Measurements from ENCODE around the gene ATP6V0E2.
"Not testable (repeated sequence)": the region's sequence is repeated elsewhere in the genome, so short reads cannot be mapped to it uniquely, and the experiment has no call there.

Gene ATP6V0E2

DNA sequence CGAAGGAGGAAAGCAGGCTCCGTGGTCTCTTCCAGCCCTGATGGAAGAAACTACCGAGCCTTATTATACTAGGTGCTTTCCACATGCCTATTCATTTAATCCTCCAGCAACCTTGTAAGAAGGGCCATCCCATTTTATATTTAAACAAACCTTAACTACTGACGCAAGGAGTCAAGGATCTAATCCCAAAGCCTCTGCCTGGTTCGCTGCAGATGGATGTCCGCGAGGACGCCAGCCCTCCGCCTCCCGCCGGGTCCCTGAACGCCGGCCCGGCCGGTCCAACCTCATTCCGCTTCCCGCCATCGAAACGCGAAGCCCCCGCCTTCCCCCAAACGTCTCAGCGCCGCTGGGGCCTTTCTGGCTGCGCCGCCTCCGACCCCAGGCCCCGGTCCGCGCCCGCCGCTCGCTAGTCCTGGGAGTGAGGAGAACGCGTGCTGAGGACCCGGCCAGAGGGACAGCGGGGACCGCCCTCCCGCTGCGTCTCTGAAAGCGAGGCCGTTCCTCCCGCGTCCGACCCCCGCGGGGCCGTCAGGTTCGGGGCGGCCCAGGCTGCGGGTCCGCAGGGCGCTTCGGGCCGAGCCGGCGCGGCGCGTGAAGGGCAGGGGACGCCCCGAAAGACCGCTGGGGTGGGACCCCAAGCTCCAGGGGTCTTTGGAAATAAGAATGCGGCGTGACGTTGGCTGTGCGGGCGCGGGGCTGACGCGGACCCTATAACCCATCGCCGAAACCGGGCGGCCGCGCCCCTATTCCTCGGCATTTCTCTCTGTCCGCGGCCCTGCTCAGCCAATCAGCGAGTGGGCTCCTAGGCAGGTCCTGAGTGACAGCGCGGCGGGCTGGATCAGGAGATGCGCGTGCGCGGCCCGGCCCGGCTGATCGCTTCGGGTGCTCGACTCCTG is at the start of gene ATP6V0E2:
TSS of gene ATP6V0E2 (plus strand) at position 896 of the 896 bp plus-strand sequence. CDS start 97 bp downstream, outside the sequence.
- peak; percentile 90 for DNase-seq

DNA sequence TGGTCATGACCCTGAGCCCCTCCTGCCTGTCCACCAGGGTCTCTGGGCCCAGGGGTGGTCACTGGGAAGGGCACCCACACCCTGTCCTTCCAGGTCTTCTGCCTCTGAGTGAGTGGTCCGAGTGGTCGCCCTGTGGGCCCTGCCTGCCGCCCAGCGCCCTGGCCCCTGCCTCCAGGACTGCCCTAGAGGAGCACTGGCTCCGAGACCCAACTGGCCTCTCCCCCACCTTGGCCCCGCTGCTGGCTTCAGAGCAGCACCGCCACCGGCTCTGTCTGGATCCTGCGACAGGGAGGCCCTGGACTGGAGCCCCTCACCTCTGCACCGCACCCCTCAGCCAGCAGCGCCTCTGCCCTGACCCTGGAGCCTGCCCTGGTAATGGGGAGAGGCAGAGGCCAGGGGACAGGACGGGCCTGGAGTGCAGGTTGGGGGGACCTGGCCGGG is 49.4 kb upstream of the ATP6V0E2 start:
- no peak for DNase-seq

DNA sequence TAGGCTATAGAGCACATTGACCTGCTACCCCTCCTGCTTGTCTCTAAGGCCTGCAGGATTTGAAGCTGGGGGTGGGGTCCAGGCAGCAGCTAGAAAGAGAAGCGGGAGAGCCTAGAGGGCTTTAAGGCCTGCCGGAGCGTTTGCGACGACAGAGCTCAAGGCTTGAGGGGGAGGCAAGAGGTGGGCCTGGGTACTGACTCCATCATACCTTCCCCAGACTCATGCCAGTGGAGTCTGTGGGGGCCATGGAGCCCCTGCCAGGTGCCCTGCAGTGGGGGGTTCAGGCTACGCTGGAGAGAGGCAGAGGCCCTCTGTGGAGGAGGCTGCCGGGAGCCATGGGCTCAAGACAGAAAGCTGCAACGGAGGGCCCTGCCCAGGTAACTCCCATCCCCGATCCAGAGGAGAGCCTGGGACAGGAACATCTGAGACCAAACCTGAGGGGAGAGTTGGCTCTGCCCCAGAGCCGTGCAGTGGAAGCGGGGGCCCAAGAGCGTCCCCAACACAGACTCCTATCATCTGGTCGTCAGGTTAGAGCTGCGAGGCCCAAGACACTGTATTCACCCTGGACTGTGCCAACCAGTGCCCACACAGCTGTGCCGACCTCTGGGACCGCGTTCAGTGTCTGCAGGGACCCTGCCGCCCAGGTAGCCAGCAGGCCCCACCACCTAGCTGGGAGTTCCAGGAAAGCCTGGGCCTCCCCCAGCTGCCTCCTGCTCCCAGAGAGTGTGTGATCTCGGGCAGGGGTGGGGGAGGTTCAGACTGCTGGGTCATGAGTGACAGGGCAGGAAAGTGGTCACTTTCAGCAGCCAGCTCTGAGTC is 48.8 kb upstream of the ATP6V0E2 start:
- DNase-seq: no peak

DNA sequence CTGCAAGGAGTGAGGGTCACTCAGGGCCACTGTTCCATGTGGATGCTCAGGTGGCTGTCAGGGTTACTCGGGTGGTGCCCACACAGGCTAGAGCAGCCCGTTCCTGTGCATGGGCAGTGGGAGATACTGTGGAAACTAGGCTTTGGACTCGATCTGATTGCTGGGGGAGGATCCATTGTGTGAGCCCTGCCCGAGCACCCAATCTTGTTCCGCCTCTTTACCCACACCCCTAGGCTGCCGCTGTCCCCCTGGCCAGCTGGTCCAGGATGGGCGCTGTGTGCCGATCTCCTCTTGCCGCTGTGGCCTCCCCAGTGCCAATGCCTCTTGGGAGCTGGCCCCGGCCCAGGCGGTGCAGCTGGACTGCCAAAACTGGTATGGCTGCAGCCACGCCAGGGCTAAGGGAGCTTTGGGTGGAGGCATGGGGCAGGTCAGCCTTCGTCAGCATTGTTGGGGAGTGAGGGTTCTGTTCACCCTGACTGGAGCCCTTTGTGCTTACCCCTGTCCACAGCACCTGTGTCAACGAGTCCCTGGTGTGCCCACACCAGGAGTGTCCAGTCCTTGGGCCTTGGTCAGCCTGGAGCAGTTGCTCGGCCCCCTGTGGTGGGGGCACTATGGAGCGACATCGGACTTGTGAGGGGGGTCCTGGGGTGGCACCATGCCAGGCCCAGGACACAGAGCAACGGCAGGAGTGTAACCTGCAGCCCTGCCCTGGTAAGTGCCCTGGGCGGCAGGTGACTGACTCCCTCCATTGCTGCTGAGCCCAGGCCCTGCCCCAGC is 48.0 kb upstream of the ATP6V0E2 start:
- no peak for DNase-seq

DNA sequence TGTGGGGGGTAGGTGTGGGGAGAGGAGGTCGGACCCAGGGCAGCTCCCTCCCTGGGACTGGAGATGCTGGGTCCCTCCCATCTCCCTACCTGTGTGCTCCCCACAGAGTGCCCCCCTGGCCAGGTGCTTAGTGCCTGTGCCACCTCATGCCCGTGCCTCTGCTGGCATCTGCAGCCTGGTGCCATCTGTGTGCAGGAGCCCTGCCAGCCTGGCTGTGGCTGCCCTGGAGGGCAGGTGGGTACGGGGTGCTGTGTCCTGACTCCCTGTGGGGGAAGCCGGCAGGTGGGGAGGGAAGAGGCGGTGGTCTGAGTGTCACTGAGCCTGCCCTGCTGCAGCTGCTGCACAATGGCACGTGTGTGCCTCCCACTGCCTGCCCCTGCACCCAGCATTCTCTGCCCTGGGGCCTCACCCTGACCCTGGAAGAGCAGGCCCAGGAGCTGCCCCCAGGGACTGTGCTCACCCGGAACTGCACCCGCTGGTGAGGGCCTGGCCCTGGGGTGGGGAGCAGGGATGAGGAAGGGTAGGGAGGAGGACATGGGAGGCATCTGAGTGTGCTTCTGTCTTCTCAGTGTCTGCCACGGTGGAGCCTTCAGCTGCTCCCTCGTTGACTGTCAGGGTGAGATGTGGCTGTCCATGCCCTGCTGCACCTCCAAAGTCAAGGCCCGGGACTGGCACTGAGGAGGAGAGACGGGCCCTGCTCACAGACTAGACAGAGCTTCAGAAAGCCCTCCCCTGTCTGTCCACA is 47.3 kb upstream of the ATP6V0E2 start:
- no peak for DNase-seq

DNA sequence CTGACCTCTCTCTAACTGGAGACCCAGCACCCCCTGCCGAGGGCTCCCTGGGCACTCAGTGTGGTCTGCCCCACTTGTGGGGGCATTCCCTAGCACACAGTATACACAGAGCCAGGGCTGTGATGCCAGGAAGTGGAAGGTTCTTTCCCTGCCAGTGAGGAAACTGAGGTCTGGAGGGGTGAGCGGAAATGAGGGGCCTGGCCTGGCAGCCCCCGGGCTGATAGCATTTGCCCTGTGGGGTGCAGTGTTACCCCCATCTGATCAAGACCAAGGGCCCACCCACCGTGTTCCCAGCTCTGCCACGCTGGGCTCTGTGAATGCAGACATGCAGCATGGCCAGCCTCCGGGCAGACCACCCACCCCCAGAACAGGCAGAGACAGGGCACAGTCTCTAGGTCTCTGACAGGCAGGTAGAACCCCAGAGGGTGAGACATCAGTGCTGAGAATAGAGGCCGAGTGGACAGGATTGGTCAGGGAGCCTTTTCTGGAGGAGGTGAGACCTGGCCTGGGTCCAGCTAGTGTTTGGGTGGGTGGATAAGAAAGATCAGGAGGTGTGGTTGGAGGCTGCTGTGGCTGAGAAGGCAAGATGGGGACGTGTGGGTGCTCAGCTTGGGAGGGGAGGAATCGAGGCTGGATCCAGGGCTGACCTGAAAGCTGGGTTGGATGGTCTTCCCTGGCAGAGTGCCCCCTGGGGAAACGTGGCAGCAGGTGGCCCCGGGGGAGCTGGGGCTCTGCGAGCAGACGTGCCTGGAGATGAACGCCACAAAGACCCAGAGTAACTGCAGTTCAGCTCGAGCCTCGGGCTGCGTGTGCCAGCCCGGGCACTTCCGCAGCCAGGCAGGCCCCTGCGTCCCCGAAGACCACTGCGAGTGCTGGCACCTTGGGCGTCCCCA is 46.4 kb upstream of the ATP6V0E2 start:
- DNase-seq: no peak

DNA sequence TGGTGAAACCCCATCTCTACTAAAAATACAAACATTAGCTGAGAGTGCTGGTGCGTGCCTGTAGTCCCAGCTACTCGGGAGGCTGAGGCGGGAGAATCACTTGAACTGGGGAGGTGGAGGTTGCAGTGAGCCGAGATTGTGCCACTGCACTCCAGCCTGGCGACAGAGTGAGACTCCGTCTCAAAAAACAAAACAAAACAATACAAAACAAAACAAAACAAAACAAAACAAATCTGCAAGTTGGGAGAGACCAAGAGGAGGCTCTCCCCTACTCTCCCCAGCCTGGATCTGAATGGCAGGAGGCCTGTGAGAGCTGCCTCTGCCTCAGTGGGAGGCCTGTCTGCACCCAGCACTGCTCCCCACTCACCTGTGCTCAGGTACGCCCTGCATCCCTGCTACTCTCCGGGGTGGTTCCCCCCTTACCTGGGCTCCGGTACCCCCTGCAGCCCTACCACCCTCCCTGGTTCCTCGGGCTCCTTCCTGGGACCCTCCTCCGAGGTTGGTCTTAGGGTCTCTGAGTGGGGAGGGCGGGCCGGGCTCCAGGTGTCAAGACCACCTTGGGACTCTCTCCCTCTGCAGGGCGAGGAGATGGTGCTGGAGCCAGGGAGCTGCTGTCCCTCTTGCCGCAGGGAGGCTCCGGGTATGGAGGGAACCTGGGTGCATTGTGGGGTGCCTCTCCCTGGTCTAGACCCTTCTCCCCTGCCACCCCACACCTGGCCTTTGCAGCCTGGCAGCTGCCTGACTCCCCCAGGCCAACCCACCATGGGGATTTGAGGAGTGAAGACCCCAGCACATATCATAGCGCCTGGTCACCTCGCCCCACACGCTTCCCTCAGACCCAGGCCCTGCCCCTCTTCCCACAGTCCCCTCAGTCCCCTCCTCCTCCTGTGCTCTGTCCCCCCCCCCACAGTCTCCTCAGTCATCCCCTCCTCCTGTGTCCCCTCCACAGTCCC is 45.1 kb upstream of the ATP6V0E2 start:
- DNase-seq: no peak

DNA sequence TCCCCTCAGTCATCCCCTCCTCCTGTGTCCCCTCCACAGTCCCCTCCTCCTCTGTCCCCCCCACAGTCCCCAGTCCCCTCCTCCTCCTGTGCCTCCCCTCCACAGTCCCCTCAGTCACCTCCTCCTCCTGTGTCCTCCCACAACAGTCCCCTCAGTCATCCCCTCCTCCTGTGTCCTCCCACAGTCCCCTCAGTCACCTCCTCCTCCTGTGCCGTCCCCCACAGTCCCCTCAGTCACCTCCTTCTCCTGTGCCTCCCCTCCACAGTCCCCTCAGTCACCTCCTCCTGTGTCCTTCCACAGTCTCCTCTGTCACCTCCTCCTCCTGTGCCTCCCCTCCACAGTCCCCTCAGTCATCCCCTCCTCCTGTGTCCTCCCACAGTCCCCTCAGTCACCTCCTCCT is 43.2 kb upstream of the ATP6V0E2 start:
- not testable (repeated sequence) for DNase-seq

DNA sequence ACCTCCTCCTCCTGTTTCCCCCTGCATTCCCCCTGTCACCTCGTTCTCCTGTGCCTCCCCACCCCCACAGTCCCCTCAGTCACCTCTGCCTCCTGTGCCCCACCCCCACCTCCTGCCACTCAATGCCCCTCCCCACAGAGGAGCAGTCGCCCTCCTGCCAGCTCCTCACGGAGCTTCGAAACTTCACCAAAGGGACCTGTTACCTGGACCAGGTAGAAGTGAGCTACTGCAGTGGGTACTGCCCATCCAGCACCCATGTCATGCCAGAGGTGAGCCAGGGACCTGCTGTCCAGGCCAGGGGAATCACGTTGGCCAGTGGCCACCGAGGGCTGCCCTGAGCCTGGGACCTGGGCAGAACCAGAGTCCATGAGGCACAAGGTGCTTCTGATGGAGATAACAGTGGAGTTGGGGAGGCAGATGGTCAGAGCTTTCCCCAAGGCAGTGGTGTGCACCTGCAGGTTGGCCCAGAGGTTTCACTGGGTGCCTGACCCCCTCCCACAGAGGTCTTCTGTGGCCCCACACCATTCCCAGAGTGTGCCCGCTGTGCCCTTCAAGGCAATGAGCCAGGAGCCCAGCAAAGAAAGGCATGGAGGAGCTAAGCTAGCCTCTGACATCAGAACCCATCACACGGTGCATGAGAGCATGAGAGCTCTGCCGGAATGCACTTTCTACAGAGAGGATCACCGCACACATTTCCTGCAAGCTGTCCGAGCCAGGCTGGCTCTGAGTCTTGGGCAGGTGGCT is 42.6 kb upstream of the ATP6V0E2 start:
- no peak for DNase-seq

DNA sequence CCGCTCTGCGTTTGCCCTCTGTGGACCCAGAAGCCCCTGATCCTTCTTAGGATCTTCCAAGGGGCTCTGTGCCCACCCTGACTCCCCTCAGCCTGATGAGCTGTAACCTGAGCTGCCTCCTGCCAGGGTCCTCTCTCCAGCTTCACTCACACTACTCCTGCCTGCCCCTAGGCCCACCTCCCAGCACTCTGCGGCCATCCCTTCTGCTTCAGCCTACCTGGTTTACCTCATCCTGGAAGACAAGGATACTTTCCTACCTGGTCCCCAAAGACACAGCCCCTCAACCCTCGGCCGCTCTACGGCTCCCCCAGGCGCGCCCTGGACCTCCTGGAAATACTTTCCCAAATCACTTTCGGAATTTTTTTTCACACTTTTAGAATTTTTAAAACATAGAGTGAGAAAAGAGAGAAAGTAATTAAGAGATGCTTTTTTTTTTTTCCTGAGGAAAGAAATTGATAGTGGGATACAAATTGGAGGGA is 42.0 kb upstream of the ATP6V0E2 start:
- no peak for DNase-seq

DNA sequence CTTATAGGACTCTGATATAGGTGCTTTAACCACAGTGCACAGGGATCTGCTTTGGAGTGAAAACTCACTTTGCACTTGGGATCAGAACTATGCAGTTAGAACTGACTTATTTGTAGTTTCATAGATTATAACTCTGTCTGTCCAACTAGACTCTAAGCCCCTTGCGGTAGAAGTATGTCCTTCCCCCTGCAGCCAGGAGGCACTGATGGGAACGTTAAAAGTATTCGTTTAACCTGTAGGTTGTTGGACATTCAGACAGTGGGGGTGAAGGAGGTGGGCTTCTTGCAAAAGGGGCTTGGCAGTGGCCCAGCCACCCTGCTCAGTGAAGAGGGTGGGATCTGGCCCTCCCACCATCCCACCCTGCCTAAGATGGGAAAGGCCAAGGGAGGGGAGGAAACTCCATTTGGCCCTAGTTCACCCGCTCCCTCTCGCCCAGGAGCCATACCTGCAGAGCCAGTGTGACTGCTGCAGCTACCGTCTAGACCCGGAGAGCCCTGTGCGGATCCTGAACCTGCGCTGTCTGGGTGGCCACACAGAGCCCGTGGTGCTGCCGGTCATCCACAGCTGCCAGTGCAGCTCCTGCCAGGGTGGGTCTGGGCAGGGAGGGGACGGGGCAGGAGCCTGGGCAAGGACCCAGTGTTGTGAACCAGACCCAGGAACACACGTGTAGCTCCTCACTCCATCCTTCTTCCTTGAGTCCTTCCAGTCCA is 41.3 kb upstream of the ATP6V0E2 start:
- no peak for DNase-seq

DNA sequence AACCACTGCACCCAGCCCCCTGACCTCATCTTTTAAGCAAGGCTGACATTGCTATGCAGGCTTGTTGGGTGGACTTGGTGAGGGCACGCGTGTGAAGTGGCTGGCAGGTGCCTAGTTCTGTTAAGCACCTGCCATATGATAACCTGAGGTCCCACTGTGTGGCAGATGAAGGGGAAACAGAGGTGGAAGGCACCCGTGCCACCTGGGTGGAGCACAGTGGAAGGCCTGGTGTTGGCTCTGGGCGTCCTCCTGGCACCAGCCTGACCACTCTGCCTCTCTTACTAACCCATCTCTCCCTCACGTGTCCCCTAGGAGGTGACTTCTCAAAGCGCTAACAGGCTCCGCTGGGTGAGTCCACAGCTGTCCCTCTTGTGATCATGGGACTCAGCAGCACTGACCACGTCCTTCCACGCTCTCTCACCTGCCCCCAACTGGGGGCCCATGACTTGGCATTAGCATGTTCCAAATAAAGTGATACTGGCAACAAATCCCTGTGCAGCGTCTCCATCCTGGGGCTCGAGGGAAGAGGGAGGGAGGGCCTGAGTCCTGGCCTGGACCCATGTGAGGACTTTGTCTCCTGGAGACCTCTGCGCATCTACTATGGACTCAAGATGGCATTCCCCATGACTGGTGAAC is 40.2 kb upstream of the ATP6V0E2 start:
- no peak for DNase-seq

DNA sequence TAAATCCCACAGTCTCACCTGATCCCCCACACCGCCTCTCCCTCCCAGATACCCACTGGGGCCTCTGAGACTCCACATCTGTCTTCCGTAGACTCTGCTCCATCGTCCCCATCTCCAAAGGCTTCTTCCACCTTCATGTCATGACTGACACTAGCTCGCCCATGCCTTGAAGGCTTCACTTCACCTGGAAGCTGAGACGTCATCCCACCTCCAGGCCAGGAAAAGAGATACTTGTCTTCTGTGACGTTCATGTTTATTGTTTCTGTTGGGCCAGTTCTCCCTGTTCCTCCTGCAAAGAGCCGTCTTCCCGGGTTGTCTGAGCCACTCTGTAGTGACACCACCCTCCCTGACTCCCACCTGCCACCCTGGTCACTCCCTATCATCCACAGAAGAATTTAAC is 39.2 kb upstream of the ATP6V0E2 start:
- DNase-seq: no peak

DNA sequence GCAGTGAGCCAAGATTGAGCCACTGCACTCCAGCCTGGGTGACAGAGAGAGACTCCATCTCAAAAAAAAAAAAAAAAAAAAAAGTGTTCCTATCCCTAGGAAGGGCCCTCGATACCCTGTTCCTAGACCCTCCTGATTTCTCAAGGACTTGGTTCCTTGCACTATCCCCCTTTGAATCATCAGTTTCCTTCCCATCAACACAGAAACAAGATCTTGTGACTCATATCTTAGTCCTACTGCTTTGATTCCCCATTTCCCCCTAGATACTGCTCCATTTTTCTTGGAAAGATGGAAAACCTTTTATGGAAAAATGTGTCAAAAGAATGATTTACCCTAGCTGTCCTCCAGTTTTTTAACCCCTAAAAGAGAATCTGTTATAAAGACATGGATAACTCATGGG is 37.3 kb upstream of the ATP6V0E2 start:
- no peak for DNase-seq

DNA sequence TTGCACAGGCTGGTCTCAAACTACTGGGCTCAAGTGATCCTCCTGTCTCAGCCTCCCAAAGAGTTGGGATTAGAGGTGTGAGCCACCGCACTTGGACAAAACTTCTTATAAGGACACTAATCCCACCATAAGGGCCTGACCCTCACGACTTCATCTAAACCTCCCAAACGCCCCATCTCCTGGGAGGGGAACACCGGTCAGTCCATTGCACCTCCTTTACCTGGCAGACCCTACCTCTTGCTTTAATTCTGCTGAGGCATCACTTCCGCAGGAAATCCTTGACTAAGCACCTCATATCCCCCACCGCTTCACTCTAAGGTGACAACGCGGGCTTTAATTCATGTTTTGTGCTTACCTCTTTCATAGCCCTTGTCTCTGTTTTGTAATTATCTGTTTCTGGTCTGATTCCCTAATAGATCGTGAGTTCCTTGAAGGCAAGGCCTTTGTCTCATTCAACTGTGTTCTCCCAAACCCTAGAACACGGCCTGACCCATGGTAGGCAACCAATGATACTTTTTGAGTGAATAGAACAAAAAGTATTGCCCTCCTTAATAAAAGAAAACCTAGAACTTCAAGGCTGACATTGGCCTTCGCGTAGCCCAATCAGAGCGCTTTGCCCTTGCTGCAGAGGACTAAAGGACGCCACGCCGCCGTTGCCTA is 36.1 kb upstream of the ATP6V0E2 start:
- no peak for DNase-seq

DNA sequence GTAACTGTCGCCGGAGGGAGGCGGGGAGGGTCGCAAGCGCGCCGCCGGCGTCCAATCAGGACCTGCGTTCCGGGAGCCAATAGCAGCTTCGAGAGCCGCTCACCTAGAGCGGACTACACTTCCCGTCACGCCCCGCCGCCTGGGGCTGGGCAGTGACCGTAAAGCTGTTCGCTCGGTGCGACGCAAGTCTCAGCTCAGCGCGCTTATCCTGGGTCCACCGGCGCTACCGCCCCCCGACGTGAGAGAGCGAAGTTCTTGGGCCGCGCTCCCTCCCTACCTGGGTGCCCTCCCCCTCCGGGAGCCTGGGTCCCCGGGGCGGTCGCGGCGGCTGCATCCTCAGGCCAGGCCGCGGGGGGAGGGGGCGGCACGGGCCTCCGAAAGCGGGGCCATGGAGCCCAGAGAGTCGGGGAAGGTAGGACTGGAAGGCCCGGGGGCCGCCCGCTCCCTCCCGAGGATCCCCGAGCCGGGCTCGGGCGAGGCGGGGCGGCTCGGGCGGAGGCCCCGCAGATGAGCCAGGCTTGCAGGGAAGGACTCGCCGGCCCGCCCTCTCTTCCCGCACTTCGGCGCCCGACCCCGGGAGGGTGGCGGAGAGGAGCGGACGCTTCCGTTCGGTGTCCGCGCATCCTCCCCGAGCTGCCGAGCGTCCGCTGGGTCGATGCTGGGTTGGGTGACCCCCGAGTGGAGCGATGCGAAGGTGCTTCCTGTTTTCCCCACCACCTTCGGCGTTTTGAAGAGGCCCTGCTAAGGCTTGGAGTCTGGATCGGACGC is 35.4 kb upstream of the ATP6V0E2 start, which contains the start of gene ZNF862:
TSS of gene ZNF862 (plus strand) at position 152 of the 768 bp plus-strand sequence. CDS start at position 389, 237 bp downstream.
- peak; percentile 97 for DNase-seq
